ENCODE measurements around the gene MAPKAPK2. TPM values are rescaled to one million over a fixed set of nuclear protein-coding genes. Genes with fewer than 3 reads are reported as not detected.

The MAPKAPK2 gene
- total RNA-seq, 1 experiment from 2014 or later: 54.9 TPM

GRCh38 chr1:206666954-206667665, 17.6 kb upstream of the MAPKAPK2 start:
- Mint-ChIP-seq H3K27ac (no peak overlapping the region), H3K9me3 (no peaks in the 10 kb centered on the region), H3K4me3 (no peak overlapping the region), H3K36me3 (no peaks in the 10 kb centered on the region), H3K27me3 (ENCODE audit: low read depth) (peaks cover 23% of the 10 kb centered on the region), H3K4me1 (peaks cover 16% of the 10 kb centered on the region)
- ChIA-PET POLR2A (no interaction called here), CTCF (interaction anchor here (0.9 to 20.5 kb wide), 4 partner anchors 8 to 55 kb away, joined by 3 to 659 read pairs (median 8); partner anchors contain the start of genes DYRK3 and EIF2D)
- no peak for TF ChIP-seq E2F4 (CRISPR knock-in tag; IDR thresholded peaks at IDR 0.05; ENCODE audit: borderline replicate concordance, low read depth)
- TF ChIP-seq GTF2I (CRISPR knock-in tag; conservative IDR thresholded peaks at IDR 0.05): no peak
- TF ChIP-seq FOXJ3 (CRISPR knock-in tag; IDR thresholded peaks at IDR 0.05; ENCODE audit: borderline replicate concordance): no peak
- TF ChIP-seq SP1 (CRISPR knock-in tag; conservative IDR thresholded peaks at IDR 0.05): no peak
- no peak for TF ChIP-seq ZSCAN18 (CRISPR knock-in tag; IDR thresholded peaks at IDR 0.05)
- no peak for TF ChIP-seq E2F5 (CRISPR knock-in tag; IDR thresholded peaks at IDR 0.05)
- TF ChIP-seq SMAD3 (CRISPR knock-in tag; IDR thresholded peaks at IDR 0.05; ENCODE audit: borderline replicate concordance): no peak
- TF ChIP-seq, protein P1, sequence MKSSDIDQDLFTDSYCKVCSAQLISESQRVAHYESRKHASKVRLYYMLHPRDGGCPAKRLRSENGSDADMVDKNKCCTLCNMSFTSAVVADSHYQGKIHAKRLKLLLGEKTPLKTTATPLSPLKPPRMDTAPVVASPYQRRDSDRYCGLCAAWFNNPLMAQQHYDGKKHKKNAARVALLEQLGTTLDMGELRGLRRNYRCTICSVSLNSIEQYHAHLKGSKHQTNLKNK (CRISPR knock-in tag; IDR thresholded peaks at IDR 0.05): no peak
- TF ChIP-seq ZNF317 (CRISPR knock-in tag; IDR thresholded peaks at IDR 0.05; ENCODE audit: borderline replicate concordance, low read depth): no peak
- TF ChIP-seq TP53 (CRISPR knock-in tag; IDR thresholded peaks at IDR 0.05): no peak
- TF ChIP-seq, protein P2, sequence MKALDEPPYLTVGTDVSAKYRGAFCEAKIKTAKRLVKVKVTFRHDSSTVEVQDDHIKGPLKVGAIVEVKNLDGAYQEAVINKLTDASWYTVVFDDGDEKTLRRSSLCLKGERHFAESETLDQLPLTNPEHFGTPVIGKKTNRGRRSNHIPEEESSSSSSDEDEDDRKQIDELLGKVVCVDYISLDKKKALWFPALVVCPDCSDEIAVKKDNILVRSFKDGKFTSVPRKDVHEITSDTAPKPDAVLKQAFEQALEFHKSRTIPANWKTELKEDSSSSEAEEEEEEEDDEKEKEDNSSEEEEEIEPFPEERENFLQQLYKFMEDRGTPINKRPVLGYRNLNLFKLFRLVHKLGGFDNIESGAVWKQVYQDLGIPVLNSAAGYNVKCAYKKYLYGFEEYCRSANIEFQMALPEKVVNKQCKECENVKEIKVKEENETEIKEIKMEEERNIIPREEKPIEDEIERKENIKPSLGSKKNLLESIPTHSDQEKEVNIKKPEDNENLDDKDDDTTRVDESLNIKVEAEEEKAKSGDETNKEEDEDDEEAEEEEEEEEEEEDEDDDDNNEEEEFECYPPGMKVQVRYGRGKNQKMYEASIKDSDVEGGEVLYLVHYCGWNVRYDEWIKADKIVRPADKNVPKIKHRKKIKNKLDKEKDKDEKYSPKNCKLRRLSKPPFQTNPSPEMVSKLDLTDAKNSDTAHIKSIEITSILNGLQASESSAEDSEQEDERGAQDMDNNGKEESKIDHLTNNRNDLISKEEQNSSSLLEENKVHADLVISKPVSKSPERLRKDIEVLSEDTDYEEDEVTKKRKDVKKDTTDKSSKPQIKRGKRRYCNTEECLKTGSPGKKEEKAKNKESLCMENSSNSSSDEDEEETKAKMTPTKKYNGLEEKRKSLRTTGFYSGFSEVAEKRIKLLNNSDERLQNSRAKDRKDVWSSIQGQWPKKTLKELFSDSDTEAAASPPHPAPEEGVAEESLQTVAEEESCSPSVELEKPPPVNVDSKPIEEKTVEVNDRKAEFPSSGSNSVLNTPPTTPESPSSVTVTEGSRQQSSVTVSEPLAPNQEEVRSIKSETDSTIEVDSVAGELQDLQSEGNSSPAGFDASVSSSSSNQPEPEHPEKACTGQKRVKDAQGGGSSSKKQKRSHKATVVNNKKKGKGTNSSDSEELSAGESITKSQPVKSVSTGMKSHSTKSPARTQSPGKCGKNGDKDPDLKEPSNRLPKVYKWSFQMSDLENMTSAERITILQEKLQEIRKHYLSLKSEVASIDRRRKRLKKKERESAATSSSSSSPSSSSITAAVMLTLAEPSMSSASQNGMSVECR (CRISPR knock-in tag; IDR thresholded peaks at IDR 0.05; ENCODE audit: borderline replicate concordance): no peak
- TF ChIP-seq ZNF532 (CRISPR knock-in tag; IDR thresholded peaks at IDR 0.05; ENCODE audit: borderline replicate concordance): no peak
- TF ChIP-seq, protein P3, sequence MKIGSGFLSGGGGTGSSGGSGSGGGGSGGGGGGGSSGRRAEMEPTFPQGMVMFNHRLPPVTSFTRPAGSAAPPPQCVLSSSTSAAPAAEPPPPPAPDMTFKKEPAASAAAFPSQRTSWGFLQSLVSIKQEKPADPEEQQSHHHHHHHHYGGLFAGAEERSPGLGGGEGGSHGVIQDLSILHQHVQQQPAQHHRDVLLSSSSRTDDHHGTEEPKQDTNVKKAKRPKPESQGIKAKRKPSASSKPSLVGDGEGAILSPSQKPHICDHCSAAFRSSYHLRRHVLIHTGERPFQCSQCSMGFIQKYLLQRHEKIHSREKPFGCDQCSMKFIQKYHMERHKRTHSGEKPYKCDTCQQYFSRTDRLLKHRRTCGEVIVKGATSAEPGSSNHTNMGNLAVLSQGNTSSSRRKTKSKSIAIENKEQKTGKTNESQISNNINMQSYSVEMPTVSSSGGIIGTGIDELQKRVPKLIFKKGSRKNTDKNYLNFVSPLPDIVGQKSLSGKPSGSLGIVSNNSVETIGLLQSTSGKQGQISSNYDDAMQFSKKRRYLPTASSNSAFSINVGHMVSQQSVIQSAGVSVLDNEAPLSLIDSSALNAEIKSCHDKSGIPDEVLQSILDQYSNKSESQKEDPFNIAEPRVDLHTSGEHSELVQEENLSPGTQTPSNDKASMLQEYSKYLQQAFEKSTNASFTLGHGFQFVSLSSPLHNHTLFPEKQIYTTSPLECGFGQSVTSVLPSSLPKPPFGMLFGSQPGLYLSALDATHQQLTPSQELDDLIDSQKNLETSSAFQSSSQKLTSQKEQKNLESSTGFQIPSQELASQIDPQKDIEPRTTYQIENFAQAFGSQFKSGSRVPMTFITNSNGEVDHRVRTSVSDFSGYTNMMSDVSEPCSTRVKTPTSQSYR (CRISPR knock-in tag; IDR thresholded peaks at IDR 0.05): no peak
- no peak for TF ChIP-seq TEAD1 (CRISPR knock-in tag; IDR thresholded peaks at IDR 0.05)
- TF ChIP-seq, protein P4, sequence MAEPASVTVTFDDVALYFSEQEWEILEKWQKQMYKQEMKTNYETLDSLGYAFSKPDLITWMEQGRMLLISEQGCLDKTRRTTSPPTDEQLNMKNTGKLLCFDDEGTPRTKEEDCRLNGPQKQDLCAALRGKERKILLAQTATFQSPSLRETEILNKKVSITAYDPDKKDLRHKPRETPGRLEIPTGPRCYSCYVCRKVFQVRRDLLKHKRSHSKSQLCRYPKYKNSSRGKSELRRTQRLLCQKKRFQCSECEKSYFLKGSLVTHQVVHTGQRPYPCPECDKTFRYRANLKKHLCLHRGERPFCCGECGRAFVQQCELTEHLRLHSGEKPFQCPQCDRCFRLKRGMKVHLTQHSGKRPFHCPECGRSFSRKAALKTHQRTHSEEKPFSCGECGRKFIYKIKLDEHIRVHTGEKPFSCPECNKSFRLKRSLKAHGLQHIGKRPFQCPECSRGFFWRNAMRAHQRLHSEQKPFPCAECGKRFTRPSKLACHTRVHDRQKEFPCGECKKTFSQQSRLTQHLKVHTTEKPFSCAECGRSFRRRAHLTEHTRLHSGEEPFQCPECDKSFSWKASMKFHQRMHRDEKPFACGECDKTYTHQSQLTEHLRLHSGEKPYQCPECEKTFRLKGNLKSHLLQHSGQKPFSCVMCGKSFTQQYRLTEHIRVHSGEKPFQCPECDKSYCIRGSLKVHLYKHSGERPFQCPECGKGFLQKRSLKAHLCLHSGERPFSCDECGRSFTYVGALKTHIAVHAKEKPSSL (CRISPR knock-in tag; conservative IDR thresholded peaks at IDR 0.05): no peak
- TF ChIP-seq ZNF423 (CRISPR knock-in tag; IDR thresholded peaks at IDR 0.05): no peak
- TF ChIP-seq NR3C1 (CRISPR knock-in tag; conservative IDR thresholded peaks at IDR 0.05; ENCODE audit: low read depth): no peak
- no peak for DNase-seq (ENCODE audit: low spot score)
- ATAC-seq: no peak
